Stimulated activated effector memory CD8-positive, alpha-beta T cell treated with anti-CD3 and anti-CD28 coated beads, Interleukin-12 subunit alpha, Interleukin-12 subunit beta, amount 100 ng/mL, for 72 hours (primary cell): Measurements from ENCODE around the gene NACC2.

ENCODE experiments used
- ATAC-seq: fragments of 150-1000 bp; cut with Tn5 transposase; 2 replicates; pipeline ENCODE4 v1.10.0; 2021
- DNase-seq, 2 donors: peaks; one replicate each; pipeline ENCODE4 v3.0.0; 2021 to 2022; ENCODE audit warnings: low spot score in 2 of 2
- H3K27ac Mint-ChIP-seq: one replicate; pipeline ENCODE4 v1.8.0; 2022; ENCODE audit warnings: mild to moderate bottlenecking, mixed read lengths
- H3K36me3 Mint-ChIP-seq: one replicate; pipeline ENCODE4 v1.8.0; 2022; ENCODE audit warnings: mild to moderate bottlenecking, mixed read lengths
- H3K4me1 Mint-ChIP-seq: one replicate; pipeline ENCODE4 v1.8.0; 2022; ENCODE audit warnings: mixed read lengths
- H3K4me3 Mint-ChIP-seq: one replicate; pipeline ENCODE4 v1.8.0; 2022; ENCODE audit warnings: mild to moderate bottlenecking, mixed read lengths
- H3K9me3 Mint-ChIP-seq: one replicate; pipeline ENCODE4 v1.8.0; 2022; ENCODE audit warnings: mixed read lengths

The NACC2 gene

GRCh38 chr9:136133191-136133958, 38.3 kb upstream of the NACC2 start:
- peak; percentile 38 for ATAC-seq
- H3K36me3 Mint-ChIP-seq, result no peaks in the 10 kb centered on the region
- H3K4me3 Mint-ChIP-seq, result peak overlapping the region; percentile 50
- peaks cover 10% of the 10 kb centered on the region for H3K4me1 Mint-ChIP-seq
- H3K27ac Mint-ChIP-seq, result no peak overlapping the region
- H3K9me3 Mint-ChIP-seq, result no peaks in the 10 kb centered on the region
- DNase-seq, result no peak

- ATAC-seq (no peak), DNase-seq (no peak)
- Mint-ChIP-seq H3K9me3 (no peaks in the 10 kb centered on the region), H3K36me3 (no peaks in the 10 kb centered on the region), H3K27ac (no peak overlapping the region), H3K4me1 (peaks cover 10% of the 10 kb centered on the region), H3K4me3 (no peak overlapping the region)
Observed at GRCh38 chr9:136132512-136133050, 37.5 kb upstream of the NACC2 start.

GRCh38 chr9:136131629-136132511, 36.8 kb upstream of the NACC2 start:
- Mint-ChIP-seq H3K4me3 (no peak overlapping the region), H3K4me1 (peaks cover 10% of the 10 kb centered on the region), H3K9me3 (no peaks in the 10 kb centered on the region), H3K36me3 (no peaks in the 10 kb centered on the region), H3K27ac (no peak overlapping the region)
- DNase-seq (no peak), ATAC-seq (no peak)

- Mint-ChIP-seq H3K4me1 (peaks cover 8% of the 10 kb centered on the region), H3K4me3 (no peak overlapping the region), H3K27ac (no peak overlapping the region), H3K9me3 (peaks cover 6% of the 10 kb centered on the region), H3K36me3 (no peaks in the 10 kb centered on the region)
- ATAC-seq (no peak), DNase-seq (no peak)
Observed at GRCh38 chr9:136129176-136129575, 34.1 kb upstream of the NACC2 start.

GRCh38 chr9:136128436-136128835, 33.3 kb upstream of the NACC2 start:
- Mint-ChIP-seq H3K4me1 (peaks cover under 1% of the 10 kb centered on the region), H3K9me3 (peaks cover 6% of the 10 kb centered on the region), H3K27ac (no peak overlapping the region), H3K36me3 (no peaks in the 10 kb centered on the region), H3K4me3 (no peak overlapping the region)
- DNase-seq, result no peak
- ATAC-seq, result no peak

- no peak overlapping the region for H3K4me3 Mint-ChIP-seq
- H3K9me3 Mint-ChIP-seq, result peaks cover 6% of the 10 kb centered on the region
- DNase-seq, result no peak
- no peak overlapping the region for H3K27ac Mint-ChIP-seq
- H3K36me3 Mint-ChIP-seq, result no peaks in the 10 kb centered on the region
- no peak for ATAC-seq
- peaks cover 8% of the 10 kb centered on the region for H3K4me1 Mint-ChIP-seq
Observed at GRCh38 chr9:136127313-136127712, 32.2 kb upstream of the NACC2 start.

GRCh38 chr9:136124976-136125692, 30.0 kb upstream of the NACC2 start:
- H3K4me1 Mint-ChIP-seq, result peaks cover 8% of the 10 kb centered on the region
- no peaks in the 10 kb centered on the region for H3K36me3 Mint-ChIP-seq
- H3K27ac Mint-ChIP-seq, result no peak overlapping the region
- peaks cover 6% of the 10 kb centered on the region for H3K9me3 Mint-ChIP-seq
- DNase-seq, result no peak
- ATAC-seq, result no peak
- no peak overlapping the region for H3K4me3 Mint-ChIP-seq

GRCh38 chr9:136122425-136123383, 27.6 kb upstream of the NACC2 start:
- DNase-seq, result peak; percentile 79 to 89
- Mint-ChIP-seq H3K4me3 (no peak overlapping the region), H3K36me3 (no peaks in the 10 kb centered on the region), H3K4me1 (peaks cover 8% of the 10 kb centered on the region), H3K9me3 (peaks cover 6% of the 10 kb centered on the region), H3K27ac (peak overlapping the region; percentile 37)
- peak; percentile 39 for ATAC-seq

GRCh38 chr9:136121801-136122200, 26.7 kb upstream of the NACC2 start:
- H3K4me3 Mint-ChIP-seq, result no peak overlapping the region
- no peak for DNase-seq
- no peaks in the 10 kb centered on the region for H3K36me3 Mint-ChIP-seq
- peaks cover 8% of the 10 kb centered on the region for H3K4me1 Mint-ChIP-seq
- no peak for ATAC-seq
- peaks cover 6% of the 10 kb centered on the region for H3K9me3 Mint-ChIP-seq
- no peak overlapping the region for H3K27ac Mint-ChIP-seq

GRCh38 chr9:136120438-136120844, 25.4 kb upstream of the NACC2 start:
- Mint-ChIP-seq H3K9me3 (peaks cover 6% of the 10 kb centered on the region), H3K4me1 (peaks cover 8% of the 10 kb centered on the region), H3K36me3 (no peaks in the 10 kb centered on the region), H3K4me3 (no peak overlapping the region), H3K27ac (no peak overlapping the region)
- ATAC-seq (no peak), DNase-seq (no peak)

- H3K27ac Mint-ChIP-seq, result peak overlapping the region; percentile 64
- peaks cover 2% of the 10 kb centered on the region for H3K9me3 Mint-ChIP-seq
- DNase-seq (no peak), ATAC-seq (no peak)
- peaks cover 3% of the 10 kb centered on the region for H3K36me3 Mint-ChIP-seq
- H3K4me3 Mint-ChIP-seq, result peak overlapping the region; percentile 69
- peaks cover 8% of the 10 kb centered on the region for H3K4me1 Mint-ChIP-seq
Observed at GRCh38 chr9:136119883-136120393, 24.8 kb upstream of the NACC2 start.

GRCh38 chr9:136119061-136119882, 24.2 kb upstream of the NACC2 start:
- H3K4me1 Mint-ChIP-seq, result peaks cover 8% of the 10 kb centered on the region
- peak overlapping the region; percentile 69 for H3K4me3 Mint-ChIP-seq
- H3K36me3 Mint-ChIP-seq, result peaks cover 7% of the 10 kb centered on the region
- ATAC-seq, result peak; percentile 44
- peak overlapping the region; percentile 64 for H3K27ac Mint-ChIP-seq
- DNase-seq, result no peak
- H3K9me3 Mint-ChIP-seq, result no peaks in the 10 kb centered on the region

- Mint-ChIP-seq H3K4me1 (peaks cover 14% of the 10 kb centered on the region), H3K4me3 (peak within 1 kb of the TSS; percentile 69), H3K9me3 (no peaks in the 10 kb centered on the region), H3K27ac (peak within 1 kb of the TSS; percentile 81), H3K36me3 (peaks cover 10% of the 10 kb centered on the region)
- peak; percentile 96 to 97 for DNase-seq
- ATAC-seq, result peak; percentile 93
Observed at GRCh38 chr9:136118320-136119060, 23.4 kb upstream of the NACC2 start, which contains the start of gene TMEM250. TSS of gene TMEM250 (minus strand) at chr9:136118875. CDS start at chr9:136116900, 1,975 bp downstream.
